Hepatocyte (in vitro differentiated cells): ENCODE data around the gene SPCS2. TPM values are rescaled to one million over a fixed set of nuclear protein-coding genes. Genes with fewer than 3 reads are reported as not detected.
"Not testable (repeated sequence)": the region's sequence is repeated elsewhere in the genome, so short reads cannot be mapped to it uniquely, and the experiment has no call there.

Source experiments
- DNase-seq: peaks from one replicate; pipeline ENCODE4 v3.0.0-alpha.2; 2016; ENCODE audit warnings: low spot score
- H2AFZ ChIP-seq: fragments of 200-600 bp; sonication (generic); 2 replicates; pipeline ENCODE4 v1.6.0; 2016; ENCODE audit warnings: antibody characterized with exemption, mild to moderate bottlenecking
- H3K27ac ChIP-seq: fragments of 200-600 bp; sonication (generic); 2 replicates; pipeline ENCODE4 v1.5.1; 2016; ENCODE audit warnings: mild to moderate bottlenecking
- H3K27me3 ChIP-seq: fragments of 200-600 bp; sonication (generic); 2 replicates; pipeline ENCODE4 v1.6.1; 2016
- H3K36me3 ChIP-seq: fragments of 200-600 bp; sonication (generic); replicated peaks from 2 replicates; pipeline ENCODE4 v1.5.1; 2016; ENCODE audit warnings: low read depth; ENCODE audit not compliant: insufficient read depth
- H3K4me1 ChIP-seq: fragments of 200-600 bp; sonication (generic); 2 replicates; pipeline ENCODE4 v1.5.1; 2016; ENCODE audit warnings: mild to moderate bottlenecking, moderate library complexity; ENCODE audit not compliant: insufficient read depth
- H3K4me2 ChIP-seq: fragments of 200-600 bp; sonication (generic); 2 replicates; pipeline ENCODE4 v1.6.0; 2016
- H3K4me3 ChIP-seq: fragments of 200-600 bp; sonication (generic); 2 replicates; pipeline ENCODE4 v1.5.1; 2016; ENCODE audit warnings: mild to moderate bottlenecking
- H3K79me2 ChIP-seq: fragments of 200-600 bp; sonication (generic); 2 replicates; pipeline ENCODE4 v1.6.0; 2017; ENCODE audit warnings: mild to moderate bottlenecking
- H3K9me2 ChIP-seq: fragments of 200-600 bp; sonication (generic); replicated peaks from 2 replicates; pipeline ENCODE4 v1.6.0; 2017; ENCODE audit warnings: mild to moderate bottlenecking; ENCODE audit not compliant: insufficient read depth
- H3K9me3 ChIP-seq: fragments of 200-600 bp; sonication (generic); 2 replicates; pipeline ENCODE4 v1.5.1; 2016; ENCODE audit warnings: low read depth, mild to moderate bottlenecking
- H4K20me1 ChIP-seq: fragments of 200-600 bp; sonication (generic); 2 replicates; pipeline ENCODE4 v1.6.0; 2016; ENCODE audit warnings: mild to moderate bottlenecking; ENCODE audit not compliant: insufficient read depth, poor library complexity, severe bottlenecking
- CTCF ChIP-seq: fragments of 200-600 bp; sonication (generic); IDR thresholded peaks from 2 replicates; pipeline ENCODE4 v1.5.1; 2016; ENCODE audit warnings: antibody characterized with exemption, mild to moderate bottlenecking; ENCODE audit not compliant: poor library complexity
- EZH2 ChIP-seq: fragments of 200-600 bp; sonication (generic); IDR thresholded peaks from 2 replicates; pipeline ENCODE4 v1.6.1; 2016; ENCODE audit warnings: antibody characterized with exemption, mild to moderate bottlenecking, borderline replicate concordance
- EZH2phosphoT487 ChIP-seq: fragments of 200-600 bp; sonication (generic); IDR thresholded peaks from one replicate; pipeline ENCODE4 v1.6.1; 2018; ENCODE audit warnings: antibody characterized with exemption, mild to moderate bottlenecking, low read depth, moderate library complexity; ENCODE audit not compliant: unreplicated experiment, severe bottlenecking
- WGBS: methylation state at CpG from one replicate; pipeline ENCODE4 v1.1.6; 2016; ENCODE audit warnings: low lambda C conversion rate; ENCODE audit errors: missing lambda C conversion rate; 5-methylcytosine and 5-hydroxymethylcytosine counted together
- polyA plus RNA-seq: library from polyadenylated mRNA; unstranded; fragments of >200 nt; fragmentation: Nextera tagmentation; extraction: Ambion mirVana; gene quantifications from 2 replicates; pipeline ENCODE4 v1.2.1, GENCODE V29; 2016
- total RNA-seq: library from RNA; depleted of rRNA; stranded (reverse); fragments of >200 nt; gene quantifications from 2 replicates; pipeline ENCODE4 v1.2.3, GENCODE V29; 2014

Gene SPCS2
- total and polyA plus RNA-seq, 2 experiments from 2014 or later, result 51.0 to 428 TPM

- 7% methylated on average over 8 of the region's 8 CpGs for WGBS
- Histone ChIP-seq H3K79me2 (peaks cover 13% of the 10 kb centered on the region), H3K9me2 (no peaks in the 10 kb centered on the region), H2AFZ (peak overlapping the region; percentile 95), H3K4me2 (peak overlapping the region; percentile 94), H3K27ac (peak overlapping the region; percentile 93), H4K20me1 (no peaks in the 10 kb centered on the region), H3K4me1 (no peaks in the 10 kb centered on the region), H3K36me3 (no peaks in the 10 kb centered on the region), H3K27me3 (no peaks in the 10 kb centered on the region), H3K4me3 (peak overlapping the region; percentile 94), H3K9me3 (no peaks in the 10 kb centered on the region)
- DNase-seq, result peak; percentile 18
- TF ChIP-seq CTCF (no peak), EZH2phosphoT487 (no peak), EZH2 (no peak)
These were observed 40.2 kb downstream of the SPCS2 start for GRCh38 chr11:74989260-74989638.

- H3K9me2 ChIP-seq, H3K27me3 ChIP-seq, H2AFZ ChIP-seq, H3K4me1 ChIP-seq, H4K20me1 ChIP-seq, H3K36me3 ChIP-seq, H3K9me3 ChIP-seq, H3K27ac ChIP-seq, DNase-seq, H3K4me3 ChIP-seq: not testable (repeated sequence)
- peaks cover 13% of the 10 kb centered on the region for H3K79me2 ChIP-seq
- 90% methylated on average over 4 of the region's 4 CpGs for WGBS
- peak overlapping the region; percentile 94 for H3K4me2 ChIP-seq
These were observed 41.1 kb downstream of the SPCS2 start for GRCh38 chr11:74990150-74990549.

GRCh38 chr11:74990941-74991340 lies 41.9 kb downstream of the SPCS2 start:
- no peaks in the 10 kb centered on the region for H3K4me1 ChIP-seq
- H3K27me3 ChIP-seq, result no peaks in the 10 kb centered on the region
- H3K36me3 ChIP-seq, result no peaks in the 10 kb centered on the region
- H3K4me3 ChIP-seq, result no peak overlapping the region
- TF ChIP-seq EZH2 (no peak), EZH2phosphoT487 (no peak), CTCF (no peak)
- no peak overlapping the region for H2AFZ ChIP-seq
- H4K20me1 ChIP-seq, result no peaks in the 10 kb centered on the region
- H3K9me3 ChIP-seq, result no peaks in the 10 kb centered on the region
- H3K4me2 ChIP-seq, result peak overlapping the region; percentile 94
- no peak for DNase-seq
- 25% methylated on average over 1 of the region's 1 CpG for WGBS
- peaks cover 13% of the 10 kb centered on the region for H3K79me2 ChIP-seq
- no peaks in the 10 kb centered on the region for H3K9me2 ChIP-seq
- peak overlapping the region; percentile 3 for H3K27ac ChIP-seq

GRCh38 chr11:74992852-74993251 lies 43.8 kb downstream of the SPCS2 start:
- no peak overlapping the region for H3K4me2 ChIP-seq
- no peak overlapping the region for H3K4me3 ChIP-seq
- H3K27me3 ChIP-seq, result no peaks in the 10 kb centered on the region
- no peaks in the 10 kb centered on the region for H4K20me1 ChIP-seq
- WGBS, result over 99% methylated on average over 5 of the region's 5 CpGs
- H3K27ac ChIP-seq, result no peak overlapping the region
- no peaks in the 10 kb centered on the region for H3K9me3 ChIP-seq
- no peak for DNase-seq
- no peaks in the 10 kb centered on the region for H3K9me2 ChIP-seq
- peaks cover 13% of the 10 kb centered on the region for H3K79me2 ChIP-seq
- no peak overlapping the region for H2AFZ ChIP-seq
- H3K36me3 ChIP-seq, result no peaks in the 10 kb centered on the region
- TF ChIP-seq EZH2 (no peak), CTCF (no peak)
- H3K4me1 ChIP-seq, result no peaks in the 10 kb centered on the region
